ENCODE measurements around the gene SSB. TPM values are rescaled to one million over a fixed set of nuclear protein-coding genes. Genes with fewer than 3 reads are reported as not detected.

SSB gene
- total and polyA plus RNA-seq, 9 of the 15 experiments (the other 6 are each of a cell fraction or from before 2014, with no cell fraction given) = 317 to 849 (median 515) TPM

GRCh38 chr2:169822036-169822435, 23.4 kb downstream of the SSB start:
- no peaks in the 10 kb centered on the region for H3K27me3 ChIP-seq (ENCODE audit: control insufficient read depth in 2 of 2, insufficient read depth in 2 of 2, low read length in 2 of 2)
- H3K4me2 ChIP-seq (ENCODE audit: insufficient read depth, low read length) = no peak overlapping the region
- DNase-seq (ENCODE audit: extremely low read depth in 1 of 4, low spot score in 3 of 4) (no peak), FAIRE-seq (no peak), ATAC-seq (no peak)
- H2AFZ ChIP-seq (ENCODE audit: low read depth, low read length) = no peak overlapping the region
- TF ChIP-seq NFIC (IDR thresholded peaks at IDR 0.05) (no peak), KDM4B (IDR thresholded peaks at IDR 0.05; ENCODE audit: borderline replicate concordance in 2 of 2, low read depth in 1 of 2) (no peak), MNT (conservative IDR thresholded peaks at IDR 0.05) (no peak), FOXA3 (CRISPR knock-in tag; conservative IDR thresholded peaks at IDR 0.05 in 1 of 2, IDR thresholded peaks at IDR 0.05 in 1 of 2) (no peak), THRAP3 (IDR thresholded peaks at IDR 0.05; ENCODE audit: borderline replicate concordance) (no peak), ETV1 (tag; conservative IDR thresholded peaks at IDR 0.05; ENCODE audit: low read depth) (no peak), POLR2H (tag; IDR thresholded peaks at IDR 0.05; ENCODE audit: low read depth) (0 out of 2 replicates have a peak, but pooled peaks have one; percentile 15)
- H3K79me2 ChIP-seq (ENCODE audit: control insufficient read depth, insufficient read depth, low read length) = peaks cover 53% of the 10 kb centered on the region
- WGBS (ENCODE audit: insufficient coverage, low coverage, missing lambda C conversion rate) = 52% methylated on average over 3 of the region's 3 CpGs
- no peaks in the 10 kb centered on the region for H3K9me1 ChIP-seq (ENCODE audit: control insufficient read depth, insufficient read depth, low read length)
- CTCF ChIA-PET (ENCODE audit: low intra/inter-chr PET ratio) = no interaction called here
- no peak overlapping the region for H3K9ac ChIP-seq (ENCODE audit: insufficient read depth in 1 of 2, low read depth in 2 of 2, low read length in 2 of 2)
- H3K36me3 ChIP-seq (ENCODE audit: control insufficient read depth, insufficient read depth, low read length) = peaks cover 54% of the 10 kb centered on the region
- in situ Hi-C loops (cut with MboI) (loop anchor here (5.0 kb wide), 1 partner anchor 105 kb away; no protein-coding TSS in a partner anchor), intact Hi-C loops (cut with micrococcal nuclease) (loop anchor here (10.0 kb wide), 1 partner anchor 543 kb away; no protein-coding TSS in a partner anchor)
- H3K9me3 ChIP-seq (replicated peaks; ENCODE audit: control insufficient read depth, insufficient read depth, low read depth, low read length) = no peaks in the 10 kb centered on the region
- H4K20me1 ChIP-seq (replicated peaks; ENCODE audit: control insufficient read depth, insufficient read depth, low read length) = no peaks in the 10 kb centered on the region
- no TSS peak for BruUV-seq (replicated peaks)
- H3K4me3 ChIP-seq = no peak overlapping the region
- peaks cover 12 to 19% of the 10 kb centered on the region in 2 experiments; a peak in 4 of 5 replicates for H3K4me1 ChIP-seq (replicated peaks in 1 of 2; ENCODE audit: control insufficient read depth in 2 of 2, insufficient read depth in 2 of 2, low read length in 2 of 2)
- POLR2A ChIA-PET = interaction anchor here (1.0 kb wide), 1 partner anchor 9 kb away, joined by 6 read pairs; no protein-coding TSS in a partner anchor
- H3K27ac ChIP-seq (ENCODE audit: extremely low read depth, low read depth, low read length) = no peak overlapping the region
